ENCODE results near the gene RBM43.

DNA sequence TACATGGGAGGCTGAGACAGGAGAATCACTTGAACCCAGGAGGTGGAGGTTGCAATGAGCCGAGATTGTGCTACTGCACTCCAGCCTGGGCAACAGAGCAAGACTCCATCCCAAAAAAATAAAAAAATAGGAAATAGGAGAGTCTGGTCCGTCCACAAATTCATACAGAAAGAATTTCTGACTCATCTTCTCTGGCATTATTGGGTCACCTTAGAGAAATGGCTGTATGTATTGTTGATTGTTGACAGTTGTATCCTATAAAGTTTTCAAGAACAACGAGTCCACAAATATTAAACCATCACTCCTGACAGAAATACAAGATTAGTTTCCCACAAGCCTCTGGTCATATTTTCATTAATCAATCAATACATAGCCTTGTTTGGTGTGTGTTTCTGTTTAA, 20.4 kb downstream of the RBM43 start:
- TF ChIP-seq, protein P1, sequence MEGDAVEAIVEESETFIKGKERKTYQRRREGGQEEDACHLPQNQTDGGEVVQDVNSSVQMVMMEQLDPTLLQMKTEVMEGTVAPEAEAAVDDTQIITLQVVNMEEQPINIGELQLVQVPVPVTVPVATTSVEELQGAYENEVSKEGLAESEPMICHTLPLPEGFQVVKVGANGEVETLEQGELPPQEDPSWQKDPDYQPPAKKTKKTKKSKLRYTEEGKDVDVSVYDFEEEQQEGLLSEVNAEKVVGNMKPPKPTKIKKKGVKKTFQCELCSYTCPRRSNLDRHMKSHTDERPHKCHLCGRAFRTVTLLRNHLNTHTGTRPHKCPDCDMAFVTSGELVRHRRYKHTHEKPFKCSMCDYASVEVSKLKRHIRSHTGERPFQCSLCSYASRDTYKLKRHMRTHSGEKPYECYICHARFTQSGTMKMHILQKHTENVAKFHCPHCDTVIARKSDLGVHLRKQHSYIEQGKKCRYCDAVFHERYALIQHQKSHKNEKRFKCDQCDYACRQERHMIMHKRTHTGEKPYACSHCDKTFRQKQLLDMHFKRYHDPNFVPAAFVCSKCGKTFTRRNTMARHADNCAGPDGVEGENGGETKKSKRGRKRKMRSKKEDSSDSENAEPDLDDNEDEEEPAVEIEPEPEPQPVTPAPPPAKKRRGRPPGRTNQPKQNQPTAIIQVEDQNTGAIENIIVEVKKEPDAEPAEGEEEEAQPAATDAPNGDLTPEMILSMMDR (IDR thresholded peaks at IDR 0.05), result no peak
- TF ChIP-seq POLR2A (IDR thresholded peaks at IDR 0.05), result no peak

All from adrenal gland (tissue), 5 donors.